ENCODE data around the gene CD74.

GRCh38 chr5:150402229-150402773 is 10.4 kb downstream of the CD74 start:
- no peak for TF ChIP-seq BORCS8-MEF2B (CRISPR knock-in tag; IDR thresholded peaks at IDR 0.05)
- no peak for TF ChIP-seq MAFK (conservative IDR thresholded peaks at IDR 0.05 in 1 of 2, IDR thresholded peaks at IDR 0.05 in 1 of 2; ENCODE audit: low read length in 2 of 2)
- no peak for TF ChIP-seq ZNF510 (CRISPR knock-in tag; IDR thresholded peaks at IDR 0.05; ENCODE audit: low read depth)
- TF ChIP-seq ZNF10 (CRISPR knock-in tag; IDR thresholded peaks at IDR 0.05; ENCODE audit: borderline replicate concordance, low read depth): no peak
- no peak for TF ChIP-seq SP1 (IDR thresholded peaks at IDR 0.05)
- TF ChIP-seq SP1 (CRISPR knock-in tag; IDR thresholded peaks at IDR 0.05): no peak
- no peak for TF ChIP-seq CTCF (CRISPR knock-in tag; IDR thresholded peaks at IDR 0.05)
- no peak for TF ChIP-seq KDM1A (CRISPR knock-in tag; IDR thresholded peaks at IDR 0.05)
- no peak for TF ChIP-seq PLRG1 (conservative IDR thresholded peaks at IDR 0.05)
- TF ChIP-seq MEF2D (CRISPR knock-in tag; IDR thresholded peaks at IDR 0.05): no peak
- TF ChIP-seq ZNF687 (CRISPR knock-in tag; IDR thresholded peaks at IDR 0.05): no peak

Measured in HepG2 (cell line).